Activated T-helper 1 cell treated with anti-CD3 and anti-CD28 coated beads, Interleukin-12 subunit alpha, Interleukin-12 subunit beta, Interleukin-2, Interleukin-4 antibody, amounts not matched to agents 30 ng/mL and 10 ng/mL and 1 ng/mL, durations not matched to agents 14 hours and 24 hours and 36 hours (primary cell): ENCODE measurements around the gene DNM2. TPM values are rescaled to one million over a fixed set of nuclear protein-coding genes. Genes with fewer than 3 reads are reported as not detected.
A peak's percentile ranks its signal among the peaks of the same experiment; 100 is the strongest.
"Not testable (repeated sequence)": the region's sequence is repeated elsewhere in the genome, so short reads cannot be mapped to it uniquely, and the experiment has no call there.

ENCODE experiments used
- DNase-seq: peaks from one replicate; pipeline ENCODE4 v3.0.0; 2021; ENCODE audit warnings: low spot score
- H3K27ac Mint-ChIP-seq: one replicate; pipeline ENCODE4 v1.8.0; 2021; ENCODE audit warnings: mild to moderate bottlenecking, mixed read lengths
- H3K27me3 Mint-ChIP-seq: one replicate; pipeline ENCODE4 v1.8.0; 2022; ENCODE audit warnings: mild to moderate bottlenecking, moderate library complexity, mixed read lengths; ENCODE audit not compliant: insufficient read depth
- H3K36me3 Mint-ChIP-seq: one replicate; pipeline ENCODE4 v1.8.0; 2021; ENCODE audit warnings: low read depth, mixed read lengths
- H3K4me1 Mint-ChIP-seq: one replicate; pipeline ENCODE4 v1.8.0; 2021; ENCODE audit warnings: low read depth, mixed read lengths
- H3K4me3 Mint-ChIP-seq: one replicate; pipeline ENCODE4 v1.8.0; 2021; ENCODE audit warnings: mild to moderate bottlenecking, moderate library complexity, mixed read lengths
- H3K9me3 Mint-ChIP-seq: one replicate; pipeline ENCODE4 v1.8.0; 2021; ENCODE audit warnings: mixed read lengths
- intact Hi-C: fragments of 100-400 bp; cut with micrococcal nuclease; formaldehyde crosslinking; loops from one replicate; pipeline ENCODE4 v1.15.1; 2024
- total RNA-seq: library from RNA; stranded (reverse); gene quantifications from 2 replicates; pipeline ENCODE4 v1.2.3, GENCODE V29; 2022

The DNM2 gene
- total RNA-seq, 1 donor from 2014 or later: 240 TPM

DNA sequence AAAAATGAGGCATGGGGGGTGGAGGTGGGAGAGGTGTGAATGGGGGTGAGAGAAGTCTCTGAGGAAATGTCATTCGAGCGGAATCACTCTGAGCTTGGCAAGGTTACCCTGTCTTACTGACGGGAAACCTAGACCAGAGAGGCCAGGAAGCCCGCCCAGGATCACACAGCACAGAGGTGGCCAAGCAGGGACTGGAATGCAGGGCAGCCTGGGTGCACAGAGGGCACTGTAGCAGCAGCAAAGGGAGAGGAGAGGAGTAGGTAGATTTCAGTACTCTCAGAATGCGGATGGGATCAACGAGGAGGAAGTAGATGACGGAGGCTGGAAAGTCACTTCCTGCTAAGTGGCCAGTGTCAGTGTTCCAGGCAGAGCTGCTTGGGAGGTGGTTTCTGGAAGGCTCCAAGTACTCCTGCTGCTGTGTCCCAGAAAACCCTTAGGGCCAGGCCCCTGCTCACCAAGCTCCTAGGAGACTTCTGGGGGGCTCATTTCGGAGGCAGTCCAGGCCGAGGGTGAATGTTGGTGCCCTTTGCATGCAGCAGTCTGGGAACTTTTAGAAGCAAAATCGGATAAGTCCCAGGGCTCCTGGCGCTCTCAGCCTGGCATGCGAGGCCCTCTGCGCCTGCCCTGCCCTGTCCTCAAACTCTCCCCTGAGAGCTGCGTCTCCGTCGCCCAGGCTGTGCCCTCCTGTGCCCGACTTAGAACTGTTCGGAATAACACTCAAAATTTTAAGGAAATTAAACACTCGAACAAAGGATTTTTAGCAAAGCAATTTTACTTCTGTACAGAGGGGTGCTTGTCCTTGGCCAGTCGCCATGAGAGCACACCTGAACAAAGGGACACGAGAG, 33.5 kb downstream of the DNM2 start:
- peaks cover 77% of the 10 kb centered on the region for H3K4me1 Mint-ChIP-seq
- H3K9me3 Mint-ChIP-seq: no peaks in the 10 kb centered on the region
- peak overlapping the region; percentile 45 for H3K4me3 Mint-ChIP-seq
- H3K27ac Mint-ChIP-seq: peak overlapping the region; percentile 71
- no peaks in the 10 kb centered on the region for H3K36me3 Mint-ChIP-seq
- intact Hi-C loops: no loop called here
- DNase-seq: no peak
- H3K27me3 Mint-ChIP-seq: no peaks in the 10 kb centered on the region

DNA sequence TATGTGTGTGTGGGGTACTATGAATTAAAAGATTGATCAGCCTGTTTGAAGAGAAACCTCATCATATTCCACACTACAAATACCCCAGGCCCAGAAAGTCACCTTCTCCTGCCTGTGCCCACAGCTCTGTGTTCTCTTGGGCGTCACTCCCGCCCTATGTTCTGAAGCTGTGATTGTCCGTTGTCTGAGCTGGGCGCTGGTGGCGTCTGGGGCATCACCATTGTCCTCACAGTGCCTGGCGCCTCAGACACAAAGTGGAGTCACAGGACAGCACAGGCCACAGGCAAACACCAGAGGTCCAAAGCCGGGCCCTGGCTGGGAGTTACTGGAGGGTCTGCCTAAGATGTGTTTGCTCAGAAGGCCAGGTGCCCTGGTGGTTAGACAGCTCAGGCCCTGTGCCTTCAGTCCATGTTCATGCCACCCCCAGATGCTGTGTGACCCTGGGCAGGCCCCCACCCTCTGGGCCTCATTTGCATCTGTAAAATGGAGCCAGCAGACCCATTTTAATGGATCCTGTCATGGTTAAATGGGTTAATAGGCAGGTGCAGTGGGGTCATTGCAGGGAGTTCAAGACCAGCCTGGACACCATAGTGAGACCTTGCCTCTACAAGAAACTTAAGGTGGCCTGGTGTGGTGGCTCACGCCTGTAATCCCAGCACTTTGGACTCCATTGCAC, 34.5 kb downstream of the DNM2 start:
- Mint-ChIP-seq H3K27ac (peak overlapping the region; percentile 28), H3K36me3 (peaks cover 6% of the 10 kb centered on the region), H3K4me1 (peaks cover 84% of the 10 kb centered on the region), H3K9me3 (no peaks in the 10 kb centered on the region), H3K27me3 (no peaks in the 10 kb centered on the region), H3K4me3 (no peak overlapping the region)
- intact Hi-C loops: no loop called here
- no peak for DNase-seq

DNA sequence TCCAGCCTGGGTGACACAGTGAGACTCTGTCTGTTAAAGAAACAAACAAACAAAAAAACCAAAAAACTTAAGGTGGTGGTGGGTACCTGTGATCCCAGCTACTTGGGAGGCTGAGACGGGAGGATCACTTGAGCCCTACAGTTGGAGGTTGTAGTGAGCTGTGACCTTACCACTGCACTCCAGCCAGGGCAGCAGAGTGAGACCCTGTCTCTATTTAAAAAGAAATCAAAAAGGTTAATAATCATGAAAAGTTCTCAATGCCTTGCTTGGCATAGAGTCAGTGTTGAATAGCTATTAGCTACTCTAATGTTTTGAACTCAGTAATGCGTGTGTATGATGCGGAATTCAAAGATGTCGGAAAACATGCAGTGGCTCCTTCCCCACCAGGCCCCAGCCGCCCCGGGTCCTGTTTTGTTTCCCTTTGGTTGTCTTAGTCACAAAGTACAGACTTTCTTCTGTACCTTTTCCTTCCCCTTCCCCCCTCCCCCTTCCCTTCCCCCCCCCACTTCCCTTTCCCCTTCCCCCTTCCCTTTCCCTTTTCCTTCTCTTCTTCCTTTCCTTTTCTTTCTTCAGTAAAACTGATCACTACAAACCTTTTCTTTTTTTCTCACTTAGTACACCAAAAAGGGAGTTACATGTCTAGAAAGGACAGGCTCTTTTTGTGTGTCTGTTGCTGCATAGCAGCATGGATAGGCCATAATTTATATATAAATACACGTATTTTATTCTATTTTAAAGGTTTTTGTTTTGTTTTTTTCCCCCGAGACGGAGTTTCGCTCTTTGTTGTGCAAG, 35.2 kb downstream of the DNM2 start:
- Mint-ChIP-seq H3K27ac (peak overlapping the region; percentile 74), H3K36me3 (peaks cover 6% of the 10 kb centered on the region), H3K4me3 (no peak overlapping the region), H3K27me3 (no peaks in the 10 kb centered on the region), H3K9me3 (no peaks in the 10 kb centered on the region), H3K4me1 (peaks cover 78% of the 10 kb centered on the region)
- intact Hi-C loops: no loop called here
- no peak for DNase-seq

DNA sequence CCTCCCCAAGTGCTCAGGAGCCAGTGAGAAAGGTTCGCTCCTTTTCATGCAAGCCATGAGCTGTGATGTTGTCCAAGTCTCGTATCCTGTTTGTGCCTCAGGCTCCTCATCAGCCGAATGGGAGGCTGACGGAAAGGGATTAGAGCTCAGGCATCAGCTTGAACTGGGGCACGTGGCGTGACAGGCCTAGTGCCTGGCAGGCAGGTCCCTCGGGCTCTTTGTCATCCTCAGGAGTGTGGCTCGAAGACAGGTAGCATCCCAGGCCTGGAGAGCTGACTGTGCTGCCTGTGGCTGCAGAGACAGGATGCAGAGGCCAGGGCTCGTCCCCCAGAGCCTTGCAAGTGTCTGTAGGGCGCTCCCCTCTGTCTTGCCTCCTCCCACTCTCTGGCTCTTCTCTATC, 38.5 kb downstream of the DNM2 start:
- DNase-seq: no peak

DNA sequence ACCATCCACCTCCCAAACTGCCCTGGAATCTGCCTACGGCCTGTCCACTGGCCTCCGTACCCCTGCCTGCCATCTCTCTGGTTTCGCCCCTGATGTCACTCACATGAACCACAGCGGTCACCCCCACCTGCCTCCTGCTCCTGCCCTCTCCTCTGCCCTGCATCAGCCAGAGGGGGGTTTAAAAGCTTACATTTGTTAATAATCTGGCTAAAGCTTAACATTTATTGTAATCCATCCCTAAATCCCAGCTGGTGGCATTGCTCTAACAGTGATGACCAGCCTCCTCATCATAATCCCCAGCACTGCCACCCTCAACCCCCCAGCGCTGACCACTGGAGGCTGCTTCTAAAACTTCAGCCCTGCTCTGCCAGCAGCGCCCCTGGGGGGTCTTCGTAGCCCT, 38.9 kb downstream of the DNM2 start:
- Mint-ChIP-seq H3K27me3 (no peaks in the 10 kb centered on the region), H3K4me3 (peak overlapping the region; percentile 15), H3K27ac (peak overlapping the region; percentile 67), H3K4me1 (peaks cover 76% of the 10 kb centered on the region), H3K36me3 (peaks cover 26% of the 10 kb centered on the region), H3K9me3 (no peaks in the 10 kb centered on the region)
- intact Hi-C loops: no loop called here
- no peak for DNase-seq

More for the DNA sequence above, 38.5 kb downstream of the DNM2 start:
- H3K27me3 Mint-ChIP-seq: no peaks in the 10 kb centered on the region
- intact Hi-C loops: no loop called here
- H3K27ac Mint-ChIP-seq: peak overlapping the region; percentile 67
- H3K36me3 Mint-ChIP-seq: peaks cover 22% of the 10 kb centered on the region
- H3K4me3 Mint-ChIP-seq: peak overlapping the region; percentile 15
- no peaks in the 10 kb centered on the region for H3K9me3 Mint-ChIP-seq
- H3K4me1 Mint-ChIP-seq: peaks cover 76% of the 10 kb centered on the region

DNA sequence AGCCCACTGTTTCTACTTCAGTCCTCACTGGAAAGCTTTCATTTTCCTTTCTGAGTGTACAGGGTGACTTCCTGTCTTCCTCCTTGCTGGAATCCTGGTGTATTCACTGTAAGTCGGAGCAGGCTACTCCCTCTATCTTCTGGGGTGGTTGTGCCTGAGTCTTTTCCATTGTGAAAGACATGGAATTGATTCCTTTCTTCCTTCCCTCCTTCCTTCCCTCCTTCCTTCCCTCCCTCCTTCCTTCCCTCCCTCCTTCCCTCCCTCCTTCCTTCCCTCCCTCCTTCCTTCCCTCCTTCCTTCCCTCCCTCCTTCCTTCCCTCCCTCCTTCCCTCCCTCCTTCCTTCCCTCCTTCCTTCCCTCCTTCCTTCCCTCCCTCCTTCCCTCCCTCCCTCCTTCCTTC, 40.2 kb downstream of the DNM2 start:
- H3K4me3 Mint-ChIP-seq, DNase-seq, H3K27me3 Mint-ChIP-seq, intact Hi-C loops, H3K9me3 Mint-ChIP-seq: not testable (repeated sequence)
- Mint-ChIP-seq H3K27ac (peak overlapping the region; percentile 9), H3K4me1 (peaks cover 78% of the 10 kb centered on the region), H3K36me3 (peaks cover 32% of the 10 kb centered on the region)

DNA sequence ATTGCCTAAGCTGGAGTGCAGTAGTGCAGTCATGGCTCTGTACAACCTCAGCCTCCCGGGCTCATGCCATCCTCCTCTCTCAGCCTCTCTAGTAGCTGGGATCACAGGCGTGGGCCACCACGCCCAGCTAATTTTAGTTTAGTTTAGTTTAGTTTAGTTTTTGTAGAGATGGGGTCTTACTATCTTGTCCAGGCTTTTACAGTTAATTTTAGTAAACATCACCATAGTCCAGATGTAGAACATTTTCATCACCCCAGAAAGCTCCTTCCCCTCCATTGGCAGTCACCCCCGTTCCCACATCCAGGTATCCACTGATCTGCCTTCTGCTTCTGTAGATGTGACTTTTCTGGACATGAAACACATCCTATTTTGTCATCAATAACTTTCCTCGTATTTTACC, 41.1 kb downstream of the DNM2 start:
- Mint-ChIP-seq H3K27me3 (no peaks in the 10 kb centered on the region), H3K4me3 (peak overlapping the region; percentile 66), H3K36me3 (peaks cover 32% of the 10 kb centered on the region), H3K4me1 (peaks cover 79% of the 10 kb centered on the region), H3K27ac (peak overlapping the region; percentile 86), H3K9me3 (no peaks in the 10 kb centered on the region)
- no peak for DNase-seq
- intact Hi-C loops: loop anchor here (1.0 kb wide), 6 partner anchors 28 to 190 kb away; partner anchors contain the start of genes TIMM29, TMED1 and YIPF2

DNA sequence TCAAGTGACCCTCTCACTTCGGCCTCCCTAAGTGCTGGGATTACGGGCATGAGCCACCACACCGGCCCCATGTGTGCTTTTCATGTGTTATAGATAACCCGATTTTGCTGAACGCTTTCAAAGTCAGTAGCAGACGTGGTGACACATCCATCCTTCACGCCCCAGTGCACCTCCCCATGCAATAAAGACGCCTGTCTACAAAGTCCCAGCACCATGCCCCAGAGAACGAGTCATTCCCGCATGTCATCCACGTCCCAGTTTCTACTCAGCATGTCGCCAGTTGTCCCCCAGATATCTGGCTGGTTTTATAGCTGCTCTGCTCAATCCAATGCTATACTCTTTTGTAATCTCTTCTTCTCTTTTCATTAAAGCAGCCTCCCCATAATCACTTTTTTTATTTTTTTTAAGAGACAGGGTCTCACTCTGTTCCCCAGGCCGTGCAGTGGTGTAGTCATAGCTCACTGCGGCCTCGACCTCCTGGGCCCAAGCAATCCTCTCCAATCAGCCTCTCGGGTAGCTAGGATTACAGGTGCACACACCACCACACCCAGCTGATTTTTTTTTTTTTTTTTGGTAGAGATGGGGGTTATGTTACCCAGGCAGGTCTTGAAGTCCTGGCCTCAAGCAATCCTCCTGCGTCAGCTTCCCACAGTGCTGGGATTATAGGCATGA, 42.5 kb downstream of the DNM2 start:
- Mint-ChIP-seq H3K4me3 (peak overlapping the region; percentile 66), H3K4me1 (peaks cover 78% of the 10 kb centered on the region), H3K36me3 (peaks cover 34% of the 10 kb centered on the region), H3K9me3 (no peaks in the 10 kb centered on the region), H3K27ac (peak overlapping the region; percentile 86), H3K27me3 (no peaks in the 10 kb centered on the region)
- no peak for DNase-seq
- intact Hi-C loops: no loop called here

DNA sequence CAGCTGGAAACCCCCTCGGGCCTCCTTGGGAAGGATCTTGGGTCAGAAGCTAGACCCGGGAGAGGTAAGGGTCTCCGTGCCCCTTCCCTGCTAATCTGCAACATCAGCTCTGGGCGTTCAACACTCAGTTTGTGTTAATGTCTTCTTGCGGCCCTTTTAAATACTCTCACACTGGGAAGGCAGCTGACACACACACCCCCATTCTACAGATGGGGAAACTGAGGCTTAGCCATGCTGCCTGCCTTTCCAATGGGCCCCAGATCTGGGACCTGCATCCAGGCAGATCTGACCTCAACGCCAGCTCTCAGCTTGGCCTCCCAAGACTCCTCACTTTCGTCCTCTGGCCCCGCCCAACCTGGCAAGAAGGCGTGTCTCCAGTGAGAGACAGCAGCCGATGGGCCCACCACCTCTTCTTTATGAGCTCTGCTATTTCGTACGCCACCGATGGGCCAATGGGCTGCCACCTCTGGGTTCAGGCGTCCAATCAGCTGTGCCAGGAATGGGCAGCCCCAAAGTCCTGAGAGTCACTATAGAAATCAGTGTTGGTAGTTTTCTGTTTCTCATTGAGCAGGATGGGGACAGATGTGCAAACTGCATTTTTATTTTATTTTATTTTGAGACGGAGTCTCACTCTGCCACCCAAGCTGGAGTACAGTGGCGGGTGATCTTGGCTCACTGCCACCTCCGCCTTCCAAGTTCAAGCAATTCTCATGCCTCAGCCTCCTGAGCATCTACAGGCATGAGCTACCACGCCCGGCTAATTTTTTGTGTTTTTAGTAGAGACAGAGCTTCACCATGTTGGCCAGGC, 43.8 kb downstream of the DNM2 start:
- peaks cover 82% of the 10 kb centered on the region for H3K4me1 Mint-ChIP-seq
- intact Hi-C loops: no loop called here
- H3K9me3 Mint-ChIP-seq: no peaks in the 10 kb centered on the region
- peaks cover 32% of the 10 kb centered on the region for H3K36me3 Mint-ChIP-seq
- peak overlapping the region; percentile 93 for H3K27ac Mint-ChIP-seq
- H3K4me3 Mint-ChIP-seq: peak overlapping the region; percentile 72
- DNase-seq: no peak
- H3K27me3 Mint-ChIP-seq: no peaks in the 10 kb centered on the region

DNA sequence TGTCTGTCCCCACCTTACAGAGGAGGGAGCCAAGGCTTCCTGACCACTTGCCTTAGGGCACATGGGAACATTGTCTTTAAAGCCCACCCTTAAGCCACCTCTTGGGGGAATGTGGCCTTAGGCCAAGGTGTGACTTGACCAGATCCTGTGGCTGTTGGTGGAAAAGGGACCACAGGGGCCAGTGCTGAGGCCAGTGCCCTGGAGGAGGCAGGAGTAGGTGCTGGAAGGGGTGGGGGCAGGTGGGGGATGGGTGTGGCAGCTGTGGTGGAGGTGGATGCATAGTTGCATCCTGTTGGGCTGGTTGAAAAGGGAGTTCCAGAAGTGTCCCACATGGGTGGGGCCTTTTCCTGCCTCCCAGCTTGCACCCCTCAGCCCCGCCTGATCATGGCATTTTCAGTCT, 44.8 kb downstream of the DNM2 start:
- Mint-ChIP-seq H3K27me3 (no peaks in the 10 kb centered on the region), H3K4me3 (peak overlapping the region; percentile 72), H3K9me3 (no peaks in the 10 kb centered on the region), H3K36me3 (peaks cover 28% of the 10 kb centered on the region), H3K4me1 (peaks cover 77% of the 10 kb centered on the region), H3K27ac (peak overlapping the region; percentile 93)
- peak; percentile 46 for DNase-seq
- intact Hi-C loops: no loop called here

DNA sequence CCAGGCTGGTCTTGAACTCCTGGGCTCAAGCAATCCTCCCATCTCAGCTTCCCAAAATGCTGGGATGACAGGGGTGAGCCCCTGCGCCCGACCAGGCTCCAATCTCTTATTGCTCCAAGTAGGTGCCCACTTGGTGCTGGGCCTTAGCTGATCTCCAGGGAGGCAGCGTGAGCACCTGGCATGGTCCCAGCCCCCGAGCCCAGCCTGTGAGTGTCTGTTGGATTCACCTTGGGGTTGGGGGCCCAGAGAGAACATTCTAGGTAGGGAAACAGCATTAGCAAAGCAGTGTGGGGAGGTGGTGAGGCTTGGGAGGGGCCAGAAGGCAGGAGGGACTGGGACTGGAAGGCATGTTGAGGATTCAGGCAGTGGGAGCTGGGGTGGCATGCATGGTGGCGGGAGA, 45.5 kb downstream of the DNM2 start:
- Mint-ChIP-seq H3K4me3 (peak overlapping the region; percentile 45), H3K27me3 (no peaks in the 10 kb centered on the region), H3K27ac (peak overlapping the region; percentile 93), H3K36me3 (peaks cover 28% of the 10 kb centered on the region), H3K4me1 (peaks cover 78% of the 10 kb centered on the region), H3K9me3 (no peaks in the 10 kb centered on the region)
- DNase-seq: no peak
- intact Hi-C loops: no loop called here
